ENCODE results near the gene NUMBL. TPM values are rescaled to one million over a fixed set of nuclear protein-coding genes. Genes with fewer than 3 reads are reported as not detected.

Gene NUMBL
- total RNA-seq, 4 donors from 2014 or later: 18.8 to 90.5 (median 44.3) TPM

GRCh38 chr19:40716031-40716481, 25.6 kb upstream of the NUMBL start:
- H3K27me3 ChIP-seq: no peaks in the 10 kb centered on the region
- TF ChIP-seq POLR2A (IDR thresholded peaks at IDR 0.05): no peak
- TF ChIP-seq CTCF (IDR thresholded peaks at IDR 0.05): no peak
- peak overlapping the region; percentile 98 to 99 for H3K27ac ChIP-seq
- peak in 1 of 2 donors; percentile 89 for DNase-seq
- peaks cover 0 to 3% of the 10 kb centered on the region in 2 donors for H3K4me1 ChIP-seq
- intact Hi-C loops (cut with DNase I; ENCODE audit: low total_unique reads): no loop called here
- no peaks in the 10 kb centered on the region for H3K36me3 ChIP-seq
- H3K9me3 ChIP-seq: no peaks in the 10 kb centered on the region
- H3K4me3 ChIP-seq: peak overlapping the region; percentile 68 to 71

DNA sequence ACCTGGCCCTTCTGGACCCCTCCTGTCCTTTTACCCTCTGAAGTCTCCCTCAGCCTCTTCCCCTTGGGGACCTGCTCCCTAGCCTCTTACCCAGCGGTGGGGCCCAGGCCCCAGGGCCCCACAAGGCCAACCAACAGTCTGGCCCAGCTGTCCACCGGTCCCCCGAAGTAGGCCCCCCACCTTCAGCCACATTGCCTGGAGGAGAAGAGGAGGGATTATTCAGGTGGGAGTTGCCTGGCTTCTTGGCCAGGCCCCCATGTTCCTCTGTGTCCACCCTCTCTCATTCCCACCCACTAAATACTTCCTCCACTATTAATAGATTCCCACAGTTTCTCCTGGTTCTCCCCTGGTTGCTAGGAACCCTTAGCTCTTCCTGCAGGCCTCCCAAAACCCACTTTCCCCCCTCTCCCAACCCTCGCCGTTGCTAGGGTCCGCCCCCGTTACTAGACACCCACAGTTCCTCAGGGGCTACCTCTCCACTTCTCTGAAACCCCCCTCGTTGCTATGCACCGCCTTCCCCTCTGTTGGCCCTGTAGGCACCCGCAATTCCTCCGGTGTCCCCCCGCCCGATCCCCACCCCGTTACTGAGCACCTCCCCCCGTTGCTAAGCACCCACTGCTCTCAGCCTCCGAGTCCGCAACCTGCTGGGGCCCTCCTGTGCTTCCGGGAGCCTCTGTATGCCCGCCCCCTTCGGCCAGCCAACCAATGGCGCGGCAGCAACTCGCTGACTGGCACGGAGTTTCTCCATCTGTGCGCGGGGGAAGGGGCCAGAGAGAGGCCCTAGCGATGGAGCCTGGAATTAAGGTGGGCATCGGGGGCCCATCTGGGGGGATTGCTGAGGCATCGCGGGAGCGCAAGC, 24.2 kb upstream of the NUMBL start:
- no peaks in the 10 kb centered on the region for H3K4me1 ChIP-seq
- peak overlapping the region; percentile 42 to 68 for H3K4me3 ChIP-seq
- no peak for TF ChIP-seq CTCF (IDR thresholded peaks at IDR 0.05)
- peak in 1 of 2 donors; percentile 3 for TF ChIP-seq POLR2A (IDR thresholded peaks at IDR 0.05)
- no peaks in the 10 kb centered on the region for H3K27me3 ChIP-seq
- H3K27ac ChIP-seq: peak overlapping the region; percentile 98 to 99
- peak; percentile 95 to 97 for DNase-seq
- intact Hi-C loops (cut with DNase I; ENCODE audit: low total_unique reads): no loop called here
- H3K9me3 ChIP-seq: no peaks in the 10 kb centered on the region
- H3K36me3 ChIP-seq: no peaks in the 10 kb centered on the region

- H3K4me1 ChIP-seq: no peaks in the 10 kb centered on the region
- peak overlapping the region; percentile 98 to 99 for H3K27ac ChIP-seq
- intact Hi-C loops (cut with DNase I; ENCODE audit: low total_unique reads): no loop called here
- no peak for TF ChIP-seq POLR2A (IDR thresholded peaks at IDR 0.05)
- TF ChIP-seq CTCF (IDR thresholded peaks at IDR 0.05): no peak
- H3K9me3 ChIP-seq: no peaks in the 10 kb centered on the region
- no peaks in the 10 kb centered on the region for H3K36me3 ChIP-seq
- DNase-seq: no peak
- no peaks in the 10 kb centered on the region for H3K27me3 ChIP-seq
- no peak overlapping the region for H3K4me3 ChIP-seq
These were observed 23.5 kb upstream of the NUMBL start for GRCh38 chr19:40713939-40714338.

- Histone ChIP-seq H3K27me3 (no peaks in the 10 kb centered on the region), H3K36me3 (no peaks in the 10 kb centered on the region), H3K9me3 (no peaks in the 10 kb centered on the region), H3K4me1 (no peaks in the 10 kb centered on the region), H3K27ac (no peak overlapping the region), H3K4me3 (no peak overlapping the region)
- no peak for TF ChIP-seq CTCF (IDR thresholded peaks at IDR 0.05)
- no peak for TF ChIP-seq POLR2A (IDR thresholded peaks at IDR 0.05)
- no peak for DNase-seq
- intact Hi-C loops (cut with DNase I; ENCODE audit: low total_unique reads): no loop called here
These were observed 19.4 kb upstream of the NUMBL start for GRCh38 chr19:40709817-40710216.

- no peak for TF ChIP-seq POLR2A (IDR thresholded peaks at IDR 0.05)
- H3K9me3 ChIP-seq: no peaks in the 10 kb centered on the region
- no peak overlapping the region for H3K4me3 ChIP-seq
- intact Hi-C loops (cut with DNase I; ENCODE audit: low total_unique reads): no loop called here
- DNase-seq: no peak
- H3K4me1 ChIP-seq: no peaks in the 10 kb centered on the region
- no peaks in the 10 kb centered on the region for H3K27me3 ChIP-seq
- H3K36me3 ChIP-seq: no peaks in the 10 kb centered on the region
- no peak overlapping the region for H3K27ac ChIP-seq
These were observed 17.2 kb upstream of the NUMBL start for GRCh38 chr19:40707615-40708014.
